PC-3 (cell line): ENCODE data around the gene ZDBF2.

Experiments
- EZH2phosphoT487 ChIP-seq: fragments of 300-600 bp; sonication (generic); IDR thresholded peaks from 2 replicates; pipeline ENCODE4 v1.6.1; 2018; ENCODE audit warnings: mild to moderate bottlenecking, antibody characterized with exemption, low read length, borderline replicate concordance
- TF ChIP-seq, protein P1 (sequence below): fragments of 300-600 bp; sonication (generic); conservative IDR thresholded peaks from 2 replicates; pipeline ENCODE4 v1.5.1; 2017; ENCODE audit warnings: antibody characterized with exemption, low read depth, mild to moderate bottlenecking, low read length

DNA sequence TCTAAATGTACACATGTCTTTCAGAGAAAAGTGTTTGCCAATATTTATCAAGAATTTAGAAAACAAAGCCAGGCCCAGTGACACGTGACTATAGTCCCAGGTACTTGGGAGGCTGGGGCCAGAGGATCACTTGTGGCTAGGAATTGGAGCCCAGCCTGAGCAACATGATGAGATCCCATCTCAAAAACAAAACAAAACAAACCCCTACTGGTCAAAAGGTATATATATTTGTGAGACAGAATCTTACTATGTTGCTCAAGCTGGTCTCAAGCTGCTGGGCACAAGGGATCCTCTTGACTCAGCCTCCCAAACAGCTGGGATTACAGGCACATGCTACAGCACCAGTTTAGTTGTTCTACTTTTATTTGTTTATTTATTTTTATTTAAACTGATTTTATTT lies 79.2 kb downstream of the ZDBF2 start:
- TF ChIP-seq, protein P1, sequence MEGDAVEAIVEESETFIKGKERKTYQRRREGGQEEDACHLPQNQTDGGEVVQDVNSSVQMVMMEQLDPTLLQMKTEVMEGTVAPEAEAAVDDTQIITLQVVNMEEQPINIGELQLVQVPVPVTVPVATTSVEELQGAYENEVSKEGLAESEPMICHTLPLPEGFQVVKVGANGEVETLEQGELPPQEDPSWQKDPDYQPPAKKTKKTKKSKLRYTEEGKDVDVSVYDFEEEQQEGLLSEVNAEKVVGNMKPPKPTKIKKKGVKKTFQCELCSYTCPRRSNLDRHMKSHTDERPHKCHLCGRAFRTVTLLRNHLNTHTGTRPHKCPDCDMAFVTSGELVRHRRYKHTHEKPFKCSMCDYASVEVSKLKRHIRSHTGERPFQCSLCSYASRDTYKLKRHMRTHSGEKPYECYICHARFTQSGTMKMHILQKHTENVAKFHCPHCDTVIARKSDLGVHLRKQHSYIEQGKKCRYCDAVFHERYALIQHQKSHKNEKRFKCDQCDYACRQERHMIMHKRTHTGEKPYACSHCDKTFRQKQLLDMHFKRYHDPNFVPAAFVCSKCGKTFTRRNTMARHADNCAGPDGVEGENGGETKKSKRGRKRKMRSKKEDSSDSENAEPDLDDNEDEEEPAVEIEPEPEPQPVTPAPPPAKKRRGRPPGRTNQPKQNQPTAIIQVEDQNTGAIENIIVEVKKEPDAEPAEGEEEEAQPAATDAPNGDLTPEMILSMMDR: peak; percentile 25; the same call in 1 of the 2 replicates
- no peak for TF ChIP-seq EZH2phosphoT487
